GM18517 (cell line): ENCODE measurements around the gene TMEM50B.
"Not testable (repeated sequence)": the region's sequence is repeated elsewhere in the genome, so short reads cannot be mapped to it uniquely, and the experiment has no call there.

Experiments used
- ATAC-seq: cut with Tn5 transposase; IDR thresholded peaks from one replicate; pipeline ENCODE4 v1.9.1; 2021; ENCODE audit warnings: mild to moderate bottlenecking, moderate library complexity; ENCODE audit not compliant: unreplicated experiment

TMEM50B gene

GRCh38 chr21:33433001-33433400 is 46.8 kb downstream of the TMEM50B start:
- no peak for ATAC-seq

- no peak for ATAC-seq
Observed at GRCh38 chr21:33432496-33432895, 47.3 kb downstream of the TMEM50B start.

- ATAC-seq, result no peak
Observed at GRCh38 chr21:33430858-33431257, 48.9 kb downstream of the TMEM50B start.

GRCh38 chr21:33428669-33429068 is 51.1 kb downstream of the TMEM50B start:
- ATAC-seq, result no peak

GRCh38 chr21:33427051-33427450 is 52.7 kb downstream of the TMEM50B start:
- ATAC-seq, result no peak

- ATAC-seq, result no peak
Observed at GRCh38 chr21:33425825-33426224, 53.9 kb downstream of the TMEM50B start.

- ATAC-seq, result no peak
Observed at GRCh38 chr21:33424214-33424613, 55.6 kb downstream of the TMEM50B start.

- no peak for ATAC-seq
Observed at GRCh38 chr21:33421713-33422393, 57.9 kb downstream of the TMEM50B start.

GRCh38 chr21:33419538-33420123 is 60.1 kb downstream of the TMEM50B start:
- no peak for ATAC-seq

GRCh38 chr21:33418691-33419090 is 61.1 kb downstream of the TMEM50B start:
- ATAC-seq, result no peak

- no peak for ATAC-seq
Observed at GRCh38 chr21:33414926-33415325, 64.8 kb downstream of the TMEM50B start.

- ATAC-seq, result no peak
Observed at GRCh38 chr21:33414068-33414467, 65.7 kb downstream of the TMEM50B start.

GRCh38 chr21:33412832-33413519 is 66.8 kb downstream of the TMEM50B start:
- no peak for ATAC-seq

- not testable (repeated sequence) for ATAC-seq
Observed at GRCh38 chr21:33412439-33412831, 67.3 kb downstream of the TMEM50B start.

GRCh38 chr21:33411949-33412430 is 67.8 kb downstream of the TMEM50B start:
- ATAC-seq, result no peak

- ATAC-seq, result no peak
Observed at GRCh38 chr21:33406493-33406892, 73.3 kb downstream of the TMEM50B start.

GRCh38 chr21:33403786-33404585 is 75.8 kb downstream of the TMEM50B start:
- no peak for ATAC-seq

GRCh38 chr21:33403128-33403785 is 76.5 kb downstream of the TMEM50B start, which contains the start of gene IFNGR2:
Gene IFNGR2 (plus strand): TSS chr21:33403413. CDS start chr21:33403544, 131 bp downstream.
- ATAC-seq, result no peak

- no peak for ATAC-seq
Observed at GRCh38 chr21:33402001-33402979, 77.5 kb downstream of the TMEM50B start.
